Naive B cell (primary cell): ENCODE data around the gene HNF4A. TPM values are rescaled to one million over a fixed set of nuclear protein-coding genes. Genes with fewer than 3 reads are reported as not detected.
"Not testable (repeated sequence)": the region's sequence is repeated elsewhere in the genome, so short reads cannot be mapped to it uniquely, and the experiment has no call there.

ENCODE experiments used
- ATAC-seq, 2 donors: fragments of 150-1000 bp; cut with Tn5 transposase; 2 replicates each; pipeline ENCODE4 v1.10.0; 2021; ENCODE audit warnings: low read depth in 2 of 2, mild to moderate bottlenecking in 2 of 2, moderate library complexity in 2 of 2
- DNase-seq: peaks from one replicate; pipeline ENCODE4 v3.0.0; 2022
- H3K27ac Mint-ChIP-seq, 6 donors: one replicate each; pipeline ENCODE4 v1.8.0; 2020 to 2022; ENCODE audit warnings: mild to moderate bottlenecking in 6 of 6, mixed read lengths in 6 of 6, moderate library complexity in 5 of 6, inconsistent platforms in 2 of 6
- H3K27me3 Mint-ChIP-seq, 3 donors: one replicate each; pipeline ENCODE4 v1.8.0; 2021 to 2022; ENCODE audit warnings: mixed read lengths in 3 of 3, mild to moderate bottlenecking in 1 of 3
- H3K36me3 Mint-ChIP-seq, 2 donors: one replicate each; pipeline ENCODE4 v1.8.0; 2020 to 2022; ENCODE audit warnings: mixed read lengths in 2 of 2, inconsistent platforms in 1 of 2, mild to moderate bottlenecking in 1 of 2
- H3K4me1 Mint-ChIP-seq, 3 donors: one replicate each; pipeline ENCODE4 v1.8.0; 2020 to 2022; ENCODE audit warnings: mixed read lengths in 3 of 3, inconsistent platforms in 1 of 3, mild to moderate bottlenecking in 1 of 3, moderate library complexity in 1 of 3
- H3K4me3 Mint-ChIP-seq, 8 donors: one replicate each; pipeline ENCODE4 v1.8.0; 2020 to 2022; ENCODE audit warnings: mild to moderate bottlenecking in 8 of 8, mixed read lengths in 8 of 8, moderate library complexity in 8 of 8, inconsistent platforms in 2 of 8
- H3K9me3 Mint-ChIP-seq, 7 donors: one replicate each; pipeline ENCODE4 v1.8.0; 2020 to 2022; ENCODE audit warnings: mixed read lengths in 7 of 7, mild to moderate bottlenecking in 5 of 7, inconsistent platforms in 2 of 7, moderate library complexity in 1 of 7
- polyA plus RNA-seq, 6 donors: library from polyadenylated mRNA; unstranded; fragments of 300-500 nt; fragmentation: Illumina TruSeq; gene quantifications; one replicate each; pipeline ENCODE4 v1.2.3, GENCODE V29; 2021; ENCODE audit warnings: low read depth in 6 of 6

Gene HNF4A
- not detected for polyA plus RNA-seq

DNA sequence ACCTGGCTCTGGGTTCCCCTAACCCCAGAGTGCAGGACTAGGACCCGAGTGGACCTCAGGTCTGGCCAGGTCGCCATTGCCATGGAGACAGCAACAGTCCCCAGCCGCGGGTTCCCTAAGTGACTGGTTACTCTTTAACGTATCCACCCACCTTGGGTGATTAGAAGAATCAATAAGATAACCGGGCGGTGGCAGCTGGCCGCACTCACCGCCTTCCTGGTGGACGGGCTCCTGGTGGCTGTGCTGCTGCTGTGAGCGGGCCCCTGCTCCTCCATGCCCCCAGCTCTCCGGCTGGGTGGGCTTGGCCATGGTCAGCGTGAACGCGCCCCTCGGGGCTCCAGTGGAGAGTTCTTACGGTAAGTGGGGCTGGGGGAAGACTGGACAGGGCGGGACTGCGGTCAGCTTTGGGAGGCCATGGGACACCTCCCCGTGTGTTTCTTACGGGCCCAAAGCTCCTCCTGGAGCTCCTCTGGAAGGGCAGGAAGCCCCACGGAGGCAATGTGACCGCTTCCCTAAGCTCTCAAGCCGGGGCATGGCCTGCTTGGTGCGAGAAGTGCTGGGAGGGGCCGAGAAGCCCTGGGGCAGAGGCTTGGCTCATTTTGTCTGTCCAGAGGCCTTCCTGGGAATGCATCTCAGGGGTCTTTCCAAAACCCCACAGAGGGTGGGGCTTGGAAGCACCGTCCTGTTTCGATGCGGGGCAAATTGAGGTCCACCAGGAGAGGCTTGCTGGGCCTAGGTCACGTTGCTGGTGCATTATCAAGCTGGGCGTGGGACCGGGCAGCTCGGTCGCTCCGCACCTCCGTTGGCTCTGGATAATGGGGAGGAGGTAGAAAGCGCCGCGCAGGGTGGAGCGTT, at the start of gene HNF4A:
TSS of gene HNF4A (plus strand) at position 202 of the 855 bp plus-strand sequence. CDS start at position 308, 106 bp downstream.
- Mint-ChIP-seq H3K27ac (peak within 1 kb of the TSS in 1 of 6 donors; percentile 65), H3K4me3 (peak within 1 kb of the TSS in 1 of 8 donors; percentile 45), H3K36me3 (no peaks in the 10 kb centered on the region), H3K9me3 (peaks cover 0 to 1% (median 0%) of the 10 kb centered on the region in 7 donors), H3K4me1 (no peaks in the 10 kb centered on the region), H3K27me3 (peaks cover 26 to 49% (median 41%) of the 10 kb centered on the region in 3 donors)
- ATAC-seq (no peak), DNase-seq (no peak)

DNA sequence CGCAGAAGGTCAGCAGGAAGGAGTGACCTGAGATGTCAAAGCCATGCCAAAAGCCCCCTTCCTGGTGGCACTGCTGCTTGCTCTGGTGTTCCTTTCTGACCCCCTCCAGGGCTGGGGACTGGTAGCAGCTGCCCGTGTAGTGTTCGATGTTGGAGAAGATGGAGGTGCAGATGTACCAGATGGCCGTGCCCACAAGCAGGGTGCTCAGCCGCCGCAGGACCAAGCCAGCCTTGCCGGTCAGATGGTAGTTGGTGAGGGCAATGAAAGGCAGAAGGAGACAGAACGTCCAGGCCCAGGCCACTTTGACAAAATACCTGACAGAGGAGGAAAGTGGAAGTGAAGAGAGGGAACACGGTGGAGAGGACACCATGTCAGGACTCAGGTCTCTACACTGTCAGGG, 48.6 kb upstream of the HNF4A start:
- Mint-ChIP-seq H3K9me3 (no peaks in the 10 kb centered on the region), H3K4me1 (peaks cover 7 to 27% (median 20%) of the 10 kb centered on the region in 3 donors), H3K27me3 (no peaks in the 10 kb centered on the region), H3K4me3 (peak overlapping the region in 2 of 8 donors; percentile 58 to 61), H3K27ac (no peak overlapping the region), H3K36me3 (peaks cover 0 to 2% of the 10 kb centered on the region in 2 donors)
- DNase-seq (no peak), ATAC-seq (no peak)

DNA sequence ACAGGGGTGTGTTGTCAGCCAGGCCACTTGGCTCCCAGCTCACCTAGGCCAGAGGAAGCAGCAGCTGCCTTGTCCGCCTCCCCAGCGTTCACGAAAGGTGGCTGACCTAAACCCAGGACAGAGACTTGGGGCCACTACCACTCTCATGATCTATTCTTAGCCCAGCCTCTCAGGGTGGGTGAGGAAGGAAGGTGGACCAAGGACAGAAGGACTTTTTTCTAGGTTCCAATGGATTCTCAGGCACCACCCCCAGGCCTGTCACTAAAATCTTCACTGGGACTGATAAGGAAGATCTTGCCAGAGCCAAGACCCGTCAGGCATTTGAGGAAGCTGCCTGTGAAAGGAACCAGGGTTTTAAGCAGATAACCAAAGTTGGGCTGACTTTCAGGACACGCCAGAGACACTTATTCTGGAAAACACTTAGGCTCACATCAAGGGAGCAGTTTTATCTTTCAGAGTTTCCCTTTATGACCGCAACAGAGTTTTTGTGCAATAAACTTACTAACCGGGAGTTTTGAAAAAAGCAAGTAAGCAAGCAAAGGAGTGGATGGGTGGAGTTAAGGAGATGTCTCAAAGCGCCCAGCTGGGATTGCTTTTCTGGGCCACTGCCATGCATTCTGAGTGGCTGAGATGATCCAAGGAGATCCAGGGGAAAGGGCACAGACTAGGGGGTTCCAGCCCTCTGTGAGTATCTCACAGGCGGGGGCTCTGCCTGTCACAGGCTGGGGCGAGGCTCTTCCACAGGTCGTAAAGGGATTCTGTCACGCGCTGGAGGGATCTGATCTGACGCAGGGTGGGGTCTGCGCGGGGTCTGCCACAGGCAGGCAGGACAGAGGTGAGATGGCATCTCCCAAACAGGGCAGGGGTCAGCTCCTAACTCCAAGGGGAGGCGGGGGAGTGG, 45.5 kb upstream of the HNF4A start:
- DNase-seq (no peak), ATAC-seq (no peak)
- H3K27me3 Mint-ChIP-seq = peaks cover 0 to 8% (median 3%) of the 10 kb centered on the region in 3 donors
- H3K4me1 Mint-ChIP-seq = peaks cover 7 to 27% (median 19%) of the 10 kb centered on the region in 3 donors
- no peaks in the 10 kb centered on the region for H3K36me3 Mint-ChIP-seq
- peak overlapping the region in 5 of 6 donors; percentile 70 to 86 (median 79) for H3K27ac Mint-ChIP-seq
- peak overlapping the region; percentile 82 to 98 (median 94) for H3K4me3 Mint-ChIP-seq
- no peaks in the 10 kb centered on the region for H3K9me3 Mint-ChIP-seq

DNA sequence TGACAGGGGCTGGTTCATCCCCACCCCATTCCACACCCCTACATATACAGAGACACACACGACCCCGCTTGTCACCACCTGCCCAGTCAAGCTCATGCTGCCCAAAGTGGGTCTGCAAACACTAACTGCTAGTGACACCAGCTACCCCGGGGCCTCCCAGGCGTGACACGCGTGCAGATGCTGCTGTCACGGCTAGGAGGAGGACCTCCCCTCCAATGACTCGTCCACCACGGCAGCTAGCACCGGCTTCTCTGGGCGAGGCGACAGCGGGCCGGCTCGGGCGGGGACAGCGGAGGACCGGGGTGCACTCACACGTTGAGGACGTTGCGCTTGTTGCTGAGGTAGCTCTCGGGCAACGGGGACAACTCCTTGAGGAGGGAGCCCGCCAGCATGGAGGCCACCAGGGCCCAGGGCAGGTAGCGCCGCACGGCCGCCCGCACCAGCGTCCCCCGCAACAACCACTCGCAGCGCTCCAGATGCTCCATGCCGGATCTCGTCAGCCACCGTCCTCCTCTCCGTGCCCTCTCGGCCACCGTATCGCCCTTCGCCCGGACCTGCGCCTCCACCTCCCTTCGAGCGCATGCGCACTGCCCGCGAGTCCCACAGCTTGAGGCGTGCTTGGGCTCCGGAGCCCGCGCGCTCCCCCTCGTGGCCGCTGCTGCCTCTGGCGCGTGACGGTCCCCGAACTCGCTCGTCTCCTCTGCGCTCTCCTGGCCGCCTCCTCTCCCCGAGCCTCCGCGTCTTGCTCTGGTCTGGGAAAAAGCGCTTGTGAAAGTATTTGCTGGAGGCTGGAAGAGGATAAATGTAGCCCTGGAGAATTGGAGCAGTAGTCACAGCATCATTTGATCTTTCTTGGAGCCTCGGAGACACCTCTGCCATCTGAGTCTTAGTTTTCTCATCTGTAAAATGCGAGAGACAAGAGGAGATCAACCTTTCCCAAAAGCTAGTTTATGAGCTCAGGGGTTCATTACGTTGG, 44.5 kb upstream of the HNF4A start, which contains the start of gene FITM2:
TSS of gene FITM2 (minus strand) at position 539 of the 976 bp plus-strand sequence. CDS start at position 485, 54 bp downstream.
- Mint-ChIP-seq H3K36me3 (no peaks in the 10 kb centered on the region), H3K4me3 (peak within 1 kb of the TSS; percentile 82 to 98 (median 94)), H3K27me3 (peaks cover 0 to 9% (median 3%) of the 10 kb centered on the region in 3 donors), H3K9me3 (no peaks in the 10 kb centered on the region), H3K4me1 (peaks cover 7 to 27% (median 19%) of the 10 kb centered on the region in 3 donors), H3K27ac (peak within 1 kb of the TSS; percentile 67 to 99 (median 90))
- peak; percentile 98 for DNase-seq
- peak; percentile 92 to 93 for ATAC-seq

DNA sequence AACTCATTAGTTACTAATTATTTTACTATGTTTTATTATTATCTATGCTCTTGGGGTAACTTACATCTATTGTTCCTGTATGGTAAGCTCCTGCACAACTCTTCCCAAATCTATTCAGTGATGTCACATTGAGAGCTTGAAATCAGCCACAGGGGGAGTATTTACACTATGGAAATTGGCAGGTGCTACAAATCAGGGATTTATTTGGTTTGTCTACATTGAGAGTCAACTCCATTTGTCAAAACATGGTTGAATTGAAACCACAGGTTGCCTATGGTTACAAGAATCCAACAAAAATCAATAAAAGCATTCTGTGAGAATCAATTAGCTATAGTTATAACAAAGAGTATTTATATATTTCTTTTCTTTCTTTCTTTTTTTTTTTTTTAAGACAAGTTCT, 40.6 kb upstream of the HNF4A start:
- Mint-ChIP-seq H3K4me3 (peak overlapping the region in 1 of 8 donors; percentile 36), H3K9me3 (no peaks in the 10 kb centered on the region), H3K4me1 (peaks cover 7 to 15% (median 12%) of the 10 kb centered on the region in 3 donors), H3K27me3 (peaks cover 8 to 27% (median 11%) of the 10 kb centered on the region in 3 donors), H3K27ac (no peak overlapping the region), H3K36me3 (no peaks in the 10 kb centered on the region)
- no peak for ATAC-seq
- DNase-seq = no peak

DNA sequence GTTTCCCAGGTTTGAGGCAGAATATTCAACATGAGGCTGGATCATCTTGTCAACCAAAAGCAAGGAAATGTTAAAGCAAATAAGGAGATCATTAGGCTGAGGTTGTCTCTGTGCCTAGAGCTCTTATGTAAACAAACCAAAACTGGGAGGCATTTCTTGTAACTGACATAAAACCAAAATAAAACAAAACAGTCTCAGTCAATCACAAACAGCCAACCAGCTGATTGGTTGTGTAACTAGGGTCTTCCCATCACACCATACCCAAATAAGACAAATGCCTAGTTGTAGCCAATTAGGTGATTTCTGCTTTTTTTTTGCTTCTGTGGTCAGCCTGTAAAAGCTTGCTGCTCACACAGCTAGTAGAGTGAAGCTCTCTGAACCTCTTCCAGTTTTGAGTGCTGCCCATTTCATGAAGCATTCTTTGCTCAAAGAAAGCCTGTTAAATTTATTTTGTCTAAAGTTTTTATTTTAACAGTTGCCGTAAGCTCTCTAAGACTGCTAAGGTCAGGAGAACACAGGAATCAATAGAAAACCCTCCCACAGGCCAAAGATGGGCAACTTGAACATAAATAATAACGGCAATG, 35.6 kb upstream of the HNF4A start:
- Mint-ChIP-seq H3K4me3 (no peak overlapping the region), H3K36me3 (no peaks in the 10 kb centered on the region), H3K9me3 (peaks cover 0 to 4% (median 0%) of the 10 kb centered on the region in 7 donors), H3K27ac (no peak overlapping the region), H3K4me1 (no peaks in the 10 kb centered on the region), H3K27me3 (peaks cover 6 to 35% (median 18%) of the 10 kb centered on the region in 3 donors)
- no peak for ATAC-seq
- DNase-seq = no peak

DNA sequence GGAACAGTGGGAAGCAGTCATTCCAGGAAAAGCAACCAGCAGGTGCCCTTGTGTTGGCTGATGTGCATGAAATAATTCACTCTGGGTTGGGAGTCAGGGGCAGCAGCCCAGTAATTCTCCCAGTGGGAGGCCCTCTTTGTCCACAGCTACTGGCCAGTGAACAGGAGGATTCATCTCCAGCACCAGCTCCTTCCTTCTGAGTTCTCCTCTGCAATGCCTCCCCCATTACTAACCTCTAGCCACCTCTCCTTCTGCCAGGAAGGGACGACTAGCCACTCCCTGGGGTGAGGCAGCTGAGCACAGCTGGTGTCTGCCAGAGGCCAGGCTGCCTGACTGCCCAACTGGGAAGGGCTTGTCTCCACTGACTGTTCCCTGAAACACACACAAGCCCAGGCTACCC, 31.2 kb upstream of the HNF4A start:
- Mint-ChIP-seq H3K4me3 (no peak overlapping the region), H3K4me1 (peaks cover 0 to 5% (median 4%) of the 10 kb centered on the region in 3 donors), H3K27ac (no peak overlapping the region), H3K9me3 (peaks cover 0 to 4% (median 0%) of the 10 kb centered on the region in 7 donors), H3K36me3 (no peaks in the 10 kb centered on the region), H3K27me3 (peaks cover 10 to 38% (median 25%) of the 10 kb centered on the region in 3 donors)
- ATAC-seq (no peak), DNase-seq (no peak)

DNA sequence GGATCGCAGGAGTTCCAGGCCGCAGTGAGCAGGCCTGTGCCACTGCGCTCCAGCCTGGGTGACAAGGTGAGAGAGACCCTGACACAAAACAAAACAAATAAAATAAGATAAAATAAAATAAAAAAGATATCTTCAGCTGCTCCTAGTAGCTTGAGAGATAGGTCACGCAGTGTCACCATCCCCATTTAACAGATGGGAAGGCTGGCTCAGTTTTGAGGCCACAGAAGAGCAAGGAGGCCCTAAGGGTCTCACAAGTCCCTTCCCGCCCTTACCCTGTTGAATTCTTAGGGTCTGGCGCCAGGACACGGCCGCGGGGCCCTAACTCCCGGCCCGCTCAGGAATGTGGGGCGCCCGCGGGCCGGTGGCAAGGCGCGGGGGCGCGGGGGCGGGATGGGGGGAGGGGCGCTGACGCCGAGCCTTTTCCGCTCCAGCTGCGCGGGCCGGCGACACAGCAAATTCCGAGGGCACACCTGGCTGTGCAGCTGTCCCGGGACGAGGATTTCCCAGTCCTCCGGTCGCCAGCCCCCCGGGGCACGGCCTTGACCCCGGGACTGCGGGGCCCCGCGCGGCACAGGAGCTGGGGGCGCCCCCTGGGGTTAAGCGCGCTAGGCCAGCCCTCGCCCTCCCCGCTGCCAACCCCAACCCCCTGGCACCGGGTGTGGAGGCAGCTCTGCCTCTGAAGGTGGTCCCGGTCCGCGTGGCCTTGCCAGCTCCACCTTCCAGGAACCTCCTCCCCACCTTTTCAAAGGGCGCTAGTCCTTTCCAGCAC, 28.9 kb upstream of the HNF4A start:
- DNase-seq (no peak), ATAC-seq (no peak)
- H3K9me3 Mint-ChIP-seq = no peaks in the 10 kb centered on the region
- peaks cover 10 to 50% (median 33%) of the 10 kb centered on the region in 3 donors for H3K27me3 Mint-ChIP-seq
- no peak overlapping the region for H3K27ac Mint-ChIP-seq
- no peaks in the 10 kb centered on the region for H3K36me3 Mint-ChIP-seq
- H3K4me1 Mint-ChIP-seq = peaks cover 0 to 5% (median 4%) of the 10 kb centered on the region in 3 donors
- peak overlapping the region in 6 of 8 donors; percentile 28 to 80 (median 56) for H3K4me3 Mint-ChIP-seq

DNA sequence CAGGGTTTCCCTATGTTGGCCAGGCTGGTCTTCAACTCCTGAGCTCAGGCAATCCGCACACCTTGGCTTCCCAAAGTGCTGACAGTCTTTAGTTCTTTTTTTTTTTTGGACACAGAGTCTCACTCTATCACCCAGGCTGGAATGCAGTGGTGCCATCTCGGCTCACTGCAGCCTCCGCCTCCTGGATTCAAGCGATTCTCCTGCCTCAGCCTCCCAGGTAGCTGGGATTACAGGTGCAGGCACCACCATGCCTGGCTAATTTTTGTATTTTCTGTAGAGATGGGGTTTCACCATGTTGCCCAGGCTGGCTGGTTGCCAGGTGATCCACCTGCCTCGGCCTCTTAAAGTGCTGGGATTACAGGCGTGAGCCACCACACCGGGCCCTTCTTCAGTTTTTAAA, 27.8 kb upstream of the HNF4A start:
- DNase-seq, H3K36me3 Mint-ChIP-seq, H3K27ac Mint-ChIP-seq, ATAC-seq, H3K4me1 Mint-ChIP-seq, H3K9me3 Mint-ChIP-seq: not testable (repeated sequence)
- H3K4me3 Mint-ChIP-seq = peak overlapping the region in 2 of 8 donors; percentile 35 to 37
- H3K27me3 Mint-ChIP-seq = peaks cover 10 to 46% (median 33%) of the 10 kb centered on the region in 3 donors

DNA sequence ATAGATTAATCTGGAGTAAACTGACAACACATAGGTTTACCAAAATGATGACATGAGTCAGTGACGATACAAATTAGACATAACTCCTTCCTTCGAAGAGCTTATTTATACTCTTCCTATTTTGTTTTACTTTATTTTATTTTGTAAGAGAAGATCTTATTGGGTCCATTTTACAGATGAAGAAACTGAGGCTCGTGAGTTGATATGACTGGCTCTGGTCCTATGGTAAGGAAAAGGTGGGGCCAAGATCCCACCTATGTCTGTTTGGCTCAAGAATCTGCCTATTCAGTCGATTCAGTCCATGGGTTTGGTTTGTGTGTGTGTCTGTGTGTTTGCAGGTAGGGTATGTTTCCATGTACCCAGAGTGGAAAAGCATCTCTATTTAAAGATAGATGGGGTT, 27.1 kb upstream of the HNF4A start:
- Mint-ChIP-seq H3K4me1 (peaks cover 0 to 5% (median 4%) of the 10 kb centered on the region in 3 donors), H3K27me3 (peaks cover 12 to 46% (median 38%) of the 10 kb centered on the region in 3 donors), H3K9me3 (no peaks in the 10 kb centered on the region), H3K36me3 (no peaks in the 10 kb centered on the region), H3K4me3 (no peak overlapping the region), H3K27ac (peak overlapping the region in 1 of 6 donors; percentile 12)
- no peak for DNase-seq
- ATAC-seq = no peak

DNA sequence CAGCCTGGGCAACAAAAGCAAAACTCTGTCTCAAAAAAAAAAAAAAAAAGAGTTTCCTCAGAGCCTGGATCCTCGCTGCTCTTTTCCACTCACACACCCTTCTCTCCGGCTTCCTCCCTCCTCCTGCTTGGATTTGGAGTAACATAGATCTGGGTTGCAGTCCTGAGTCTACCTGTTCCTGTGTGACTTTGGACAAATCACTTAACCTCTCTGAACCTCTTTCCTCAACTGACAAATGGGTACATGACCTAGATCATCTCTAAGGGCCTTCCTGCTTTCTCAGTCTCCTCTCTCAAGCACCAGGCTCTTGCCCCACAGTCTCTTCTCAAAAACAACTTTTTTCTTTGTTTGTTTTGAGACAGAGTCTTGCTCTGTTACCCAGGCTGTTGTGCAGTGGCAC, 24.3 kb upstream of the HNF4A start:
- no peak overlapping the region for H3K4me3 Mint-ChIP-seq
- H3K27me3 Mint-ChIP-seq = peaks cover 21 to 52% (median 46%) of the 10 kb centered on the region in 3 donors
- H3K27ac Mint-ChIP-seq = no peak overlapping the region
- no peaks in the 10 kb centered on the region for H3K9me3 Mint-ChIP-seq
- no peak for ATAC-seq
- DNase-seq = no peak
- H3K36me3 Mint-ChIP-seq = no peaks in the 10 kb centered on the region
- H3K4me1 Mint-ChIP-seq = peaks cover 0 to 5% (median 4%) of the 10 kb centered on the region in 3 donors
